ENCODE measurements around the gene TEX36.
"Not testable (repeated sequence)": the region's sequence is repeated elsewhere in the genome, so short reads cannot be mapped to it uniquely, and the experiment has no call there.

The TEX36 gene

DNA sequence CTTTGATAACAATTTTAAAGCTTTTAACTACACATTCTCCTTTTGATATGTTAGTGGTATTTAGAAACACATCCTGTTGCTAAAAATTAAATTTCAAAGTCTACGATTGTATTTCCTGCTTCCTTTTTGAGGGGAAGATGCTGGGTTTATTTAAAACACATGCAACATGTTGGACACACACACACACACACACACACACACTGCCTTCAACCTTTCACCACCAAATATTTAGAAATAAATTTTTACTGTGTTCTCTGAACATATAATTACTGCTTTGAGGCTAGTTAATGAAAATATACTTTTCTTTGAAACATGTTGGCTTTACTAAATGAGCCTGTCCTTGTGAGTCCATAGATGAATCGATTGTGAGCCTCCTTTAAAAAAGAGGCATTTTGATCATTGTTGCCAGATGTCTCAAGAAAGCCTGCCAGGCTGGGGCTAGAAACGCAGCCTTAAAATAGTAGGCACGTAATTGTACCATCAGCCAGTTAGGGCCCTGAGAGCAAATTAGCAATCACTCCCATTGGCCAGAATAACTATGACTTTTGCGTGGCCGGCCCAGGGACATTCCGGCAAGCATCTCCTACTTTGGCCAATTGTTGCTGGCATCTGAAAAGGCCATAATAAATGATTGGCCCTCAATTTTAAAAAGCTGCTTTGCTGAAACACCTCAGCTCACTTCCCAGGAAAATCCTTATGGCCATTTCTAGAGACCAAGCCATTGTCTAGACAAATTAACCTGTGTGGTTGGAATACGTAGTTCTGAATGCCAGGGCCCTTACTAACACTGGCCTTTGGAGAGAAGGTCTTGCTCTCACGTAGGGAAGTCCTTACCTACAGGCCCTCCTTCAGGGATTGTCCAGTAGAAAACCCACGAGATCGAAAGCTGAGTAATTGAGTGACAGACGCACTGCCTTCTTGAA, 9.9 kb upstream of the TEX36 start:
- no peak for DNase-seq (ENCODE audit: low read depth in 2 of 2, low spot score in 1 of 2)

DNA sequence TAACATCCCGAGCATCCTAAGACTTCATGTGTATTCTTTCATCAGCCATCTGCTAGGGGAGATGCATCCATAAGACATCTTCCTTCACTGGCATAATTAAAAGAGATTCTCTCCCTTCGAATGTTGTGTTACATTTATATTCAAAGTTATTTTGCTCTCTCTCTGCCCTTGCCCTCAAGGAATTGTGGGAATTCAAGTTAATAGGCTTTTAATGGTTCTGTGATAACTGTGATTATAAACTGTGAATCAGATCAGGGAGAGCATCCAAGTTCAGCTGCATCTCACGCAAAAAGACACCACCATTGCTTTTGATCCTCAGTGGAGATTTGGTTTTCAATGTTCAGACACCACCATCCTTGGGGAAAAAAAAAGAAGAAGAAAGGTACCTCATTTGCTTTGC, 9.2 kb upstream of the TEX36 start:
- DNase-seq (ENCODE audit: low read depth in 2 of 2, low spot score in 1 of 2), result no peak

DNA sequence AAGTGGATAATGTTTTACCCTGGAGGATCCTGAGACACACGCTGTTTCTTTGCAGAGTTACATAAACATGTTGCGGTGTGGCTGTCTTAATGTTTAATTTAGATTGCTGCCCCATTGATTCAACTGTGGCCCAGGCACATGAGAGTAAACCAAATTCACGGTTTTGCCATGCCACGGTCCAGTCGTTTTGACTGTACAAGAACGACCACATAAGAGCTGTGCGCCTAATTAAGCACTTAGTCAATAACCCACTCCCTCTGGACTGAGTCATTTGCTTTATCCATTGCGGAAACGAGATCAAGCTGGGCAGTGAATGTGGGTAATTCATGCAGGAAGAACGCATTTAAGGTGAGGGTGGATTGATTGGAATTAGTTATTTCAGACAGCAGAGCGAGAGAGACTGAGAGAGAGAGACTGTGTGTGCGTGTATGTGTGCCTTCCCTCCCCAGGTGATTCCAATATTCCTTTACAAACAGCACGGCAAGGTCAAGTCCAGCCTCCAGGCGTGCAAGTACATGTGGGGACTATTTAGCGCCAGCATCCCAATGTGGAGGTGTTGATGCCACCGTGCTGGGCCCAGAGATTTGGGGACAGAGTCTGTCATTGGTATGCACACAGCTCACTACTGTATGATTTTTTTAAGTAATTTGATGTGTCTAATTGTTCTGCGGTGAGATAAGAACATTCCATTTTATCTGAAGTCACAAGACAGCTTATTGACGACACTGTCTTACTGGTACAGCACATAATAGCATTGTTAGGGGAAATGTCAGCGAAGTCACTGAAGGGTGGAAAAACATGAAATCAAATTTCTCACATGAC, 8.4 kb upstream of the TEX36 start:
- DNase-seq (ENCODE audit: low read depth in 2 of 2, low spot score in 1 of 2), result no peak

DNA sequence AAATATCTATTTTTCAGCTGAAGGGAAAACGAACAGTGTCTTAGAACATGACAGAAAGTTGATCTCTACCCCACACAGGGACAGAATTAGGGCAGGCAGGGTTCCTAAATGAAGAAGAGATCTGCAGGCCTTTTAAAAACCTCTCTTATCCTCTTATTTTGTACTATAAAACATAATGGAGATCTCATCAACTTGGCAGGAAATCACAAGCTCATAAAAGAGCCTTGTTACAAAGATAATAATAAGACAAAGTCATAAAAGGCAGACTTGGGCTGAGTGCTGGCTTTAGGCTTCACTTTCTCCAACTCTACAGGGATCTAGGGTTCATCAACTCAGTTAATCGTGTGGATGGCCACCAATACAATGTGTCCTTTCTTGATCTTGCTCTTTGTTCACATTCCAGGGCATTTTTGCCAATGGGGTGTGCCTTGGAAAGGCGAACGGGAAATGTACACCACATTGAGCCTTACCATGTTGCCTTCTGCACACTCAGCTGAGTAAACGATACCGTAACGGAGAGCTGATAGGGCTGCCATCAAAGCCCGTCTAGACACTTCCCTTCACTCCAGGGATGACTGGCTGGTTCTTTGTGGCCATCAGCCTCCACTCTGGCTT, 7.1 kb upstream of the TEX36 start:
- DNase-seq (ENCODE audit: low read depth in 2 of 2, low spot score in 1 of 2), result no peak

DNA sequence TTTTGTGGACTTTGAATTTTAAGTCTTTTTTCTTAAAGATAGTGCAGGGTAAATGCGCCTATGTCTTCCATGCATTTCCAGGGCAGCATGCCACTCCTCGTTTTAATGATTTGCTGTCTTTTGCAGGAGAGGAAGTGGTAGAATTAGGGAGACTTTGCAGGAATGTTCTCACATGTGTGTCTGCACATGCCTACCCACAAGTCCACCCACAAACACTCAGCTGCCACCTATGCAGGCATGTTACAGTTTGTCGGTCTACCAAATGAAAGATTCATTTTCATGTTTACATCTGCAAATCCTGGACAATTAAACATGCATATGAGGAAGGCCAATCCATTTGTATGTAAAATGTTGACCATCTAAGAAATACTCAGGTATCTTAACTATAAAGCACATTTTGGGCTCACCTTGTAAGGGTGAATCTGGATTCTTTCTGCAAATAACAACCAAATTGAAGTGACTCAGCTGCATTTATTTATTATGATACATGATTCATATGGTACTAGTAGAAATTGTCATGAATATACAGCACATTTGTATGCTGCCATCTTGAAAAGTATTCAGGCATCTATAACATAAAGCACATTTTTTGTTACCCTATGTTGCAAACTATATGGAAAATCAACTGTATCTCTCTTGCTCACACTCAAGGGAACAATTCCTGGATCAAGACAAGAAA, 4.7 kb upstream of the TEX36 start:
- DNase-seq (ENCODE audit: low read depth in 2 of 2, low spot score in 1 of 2), result no peak

DNA sequence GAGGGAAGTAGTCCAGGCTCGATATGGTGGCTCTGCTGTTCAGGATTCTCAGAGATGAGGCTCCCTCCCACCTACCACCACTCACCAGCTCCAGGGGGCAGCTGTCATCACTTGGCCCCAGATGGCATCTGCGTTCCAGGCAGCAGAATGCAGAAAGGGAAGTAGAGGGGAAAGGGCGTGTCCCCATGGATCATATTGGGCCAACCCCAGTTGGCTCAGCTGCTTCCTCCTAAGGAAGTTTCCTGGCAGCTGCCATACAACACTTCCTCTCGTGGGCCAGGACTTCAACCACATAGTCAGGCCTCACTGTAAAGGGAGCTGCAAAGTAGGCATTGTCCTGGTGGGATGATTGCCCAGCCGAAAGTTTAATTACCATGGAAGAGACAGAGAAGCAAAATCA, 1.6 kb upstream of the TEX36 start:
- DNase-seq (ENCODE audit: low read depth in 2 of 2, low spot score in 1 of 2), result no peak

DNA sequence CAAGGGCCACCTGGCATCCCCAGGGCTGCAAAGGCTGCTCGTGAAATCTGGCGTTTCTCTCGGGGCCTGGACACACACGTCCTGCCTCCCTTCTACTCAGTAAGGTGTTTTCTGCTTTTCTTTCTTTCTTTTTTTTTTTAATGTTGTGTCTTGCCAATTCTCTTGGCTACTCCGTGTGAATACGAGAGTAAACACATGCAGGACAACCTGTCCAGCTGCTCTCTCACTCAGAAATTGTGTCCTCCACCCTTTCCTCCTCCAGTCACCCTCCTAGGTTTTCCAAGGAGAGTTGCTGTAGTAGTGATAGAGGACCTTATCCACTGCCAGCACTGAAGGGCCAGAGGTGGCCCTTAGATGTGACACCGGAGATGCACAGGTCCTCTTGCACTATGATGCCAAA, 858 bp upstream of the TEX36 start:
- no peak for DNase-seq (ENCODE audit: low read depth in 2 of 2, low spot score in 1 of 2)

DNA sequence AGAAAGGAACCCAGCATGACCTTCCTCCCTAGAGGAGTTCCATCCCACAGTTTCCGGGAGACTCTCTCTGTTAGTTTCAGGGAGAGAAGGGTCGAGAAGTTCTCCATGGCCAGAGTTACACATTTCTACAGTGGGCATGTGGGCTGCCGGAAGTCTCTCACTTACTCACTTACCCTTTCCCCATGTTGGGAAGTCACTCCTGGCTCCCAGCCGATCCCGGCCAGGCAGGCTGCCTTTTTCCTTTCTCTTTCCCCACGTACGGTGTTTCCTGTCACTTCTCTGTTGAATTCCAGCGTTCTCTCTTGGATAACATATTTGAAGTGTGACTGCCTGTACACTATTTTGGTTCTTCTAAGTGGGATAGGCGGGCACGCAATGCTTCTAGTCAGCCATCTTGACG, 3.5 kb downstream of the TEX36 start:
- no peak for DNase-seq (ENCODE audit: low read depth in 2 of 2, low spot score in 1 of 2)

DNA sequence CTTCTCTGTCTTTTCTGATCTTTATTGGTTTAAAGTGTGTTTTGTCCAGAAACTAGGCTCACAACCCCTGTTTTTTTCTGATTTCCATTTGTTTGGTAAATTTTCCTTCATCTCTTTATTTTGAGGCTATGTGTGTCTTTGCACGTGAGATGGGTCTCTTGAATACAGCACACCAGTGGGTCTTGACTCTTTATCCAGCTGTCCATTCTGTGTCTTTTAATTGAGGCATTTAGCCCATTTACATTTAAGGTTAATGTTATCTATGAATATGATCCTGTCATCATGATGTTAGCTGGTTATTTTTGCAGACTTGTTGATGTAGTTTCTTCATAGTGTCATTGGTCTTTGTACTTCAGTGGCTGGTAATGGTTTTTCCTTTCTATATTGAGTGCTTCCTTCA, 10.1 kb downstream of the TEX36 start:
- DNase-seq (ENCODE audit: low read depth in 2 of 2, low spot score in 1 of 2), result no peak

DNA sequence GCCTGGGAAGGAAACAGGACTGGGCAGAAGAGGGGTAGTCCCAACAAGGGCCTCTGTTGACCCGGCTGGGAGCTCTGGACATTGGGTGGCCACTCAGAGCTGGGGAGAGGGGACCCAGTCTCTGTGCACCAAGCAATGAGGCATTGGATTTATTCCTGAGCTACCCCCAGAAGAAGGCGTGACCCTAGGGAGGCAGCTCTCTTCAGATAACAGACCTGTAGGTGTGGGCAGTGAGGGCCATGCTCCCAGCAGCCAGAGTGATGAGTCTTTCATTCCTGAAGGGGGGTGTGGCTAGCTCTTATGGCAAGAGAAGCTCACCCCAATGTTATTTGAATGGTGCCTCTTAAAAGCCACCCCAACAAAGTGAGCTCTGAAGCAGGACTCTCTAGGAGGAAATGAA, 20.4 kb downstream of the TEX36 start:
- no peak for DNase-seq (ENCODE audit: low read depth in 2 of 2, low spot score in 1 of 2)

DNA sequence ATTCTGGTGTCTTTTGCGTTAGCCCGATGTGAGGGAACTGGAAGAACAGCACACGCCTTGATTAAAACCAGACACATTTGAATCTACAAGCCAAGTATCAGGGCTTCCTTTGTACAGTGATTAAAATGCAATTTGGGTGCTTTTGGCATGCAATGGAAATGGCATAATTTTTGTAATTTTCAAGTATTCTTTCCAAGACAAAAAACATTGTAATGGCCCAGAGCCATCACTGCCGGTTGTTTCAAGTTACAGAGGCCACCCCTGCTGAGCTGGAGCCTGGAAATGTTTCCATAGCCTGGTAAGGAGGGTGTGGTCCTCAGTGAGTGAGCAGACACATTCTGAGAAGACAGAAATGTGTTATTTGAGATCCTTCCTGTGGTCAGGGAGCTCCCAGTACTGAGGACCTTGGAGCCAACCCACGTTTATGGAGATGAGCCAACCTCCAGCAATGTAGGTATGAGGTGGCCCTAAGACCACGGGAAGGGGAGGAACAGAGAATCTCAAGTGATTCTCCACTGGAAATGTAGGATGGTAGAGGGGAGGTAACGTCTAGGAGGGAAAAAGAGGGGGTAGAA, 20.9 kb downstream of the TEX36 start:
- no peak for DNase-seq (ENCODE audit: low read depth in 2 of 2, low spot score in 1 of 2)

DNA sequence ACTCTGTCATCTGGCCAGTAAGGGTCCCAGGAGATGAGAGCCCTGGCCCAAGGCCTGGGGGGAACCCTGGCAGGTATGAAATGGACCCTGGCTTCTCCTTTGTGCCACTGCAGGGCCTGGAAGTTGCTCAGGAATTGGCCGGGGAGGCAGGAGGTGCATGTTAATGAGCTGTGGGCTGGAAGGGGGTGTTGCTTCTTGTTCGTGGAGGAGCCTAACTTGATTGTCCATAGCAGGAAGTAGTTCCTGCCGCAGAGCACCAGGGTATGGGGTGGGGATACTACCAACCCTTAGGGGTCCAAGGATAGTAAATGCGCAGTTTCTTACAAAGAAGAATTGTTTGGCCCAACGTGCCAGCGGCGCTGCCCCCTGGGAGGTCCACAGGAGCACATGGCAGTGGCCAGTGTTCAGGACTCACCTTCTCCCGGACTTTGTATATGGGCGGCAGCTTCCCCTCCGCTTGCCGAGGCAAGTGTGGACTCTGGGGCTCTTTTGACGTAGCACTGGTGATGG, 21.5 kb downstream of the TEX36 start:
- DNase-seq (ENCODE audit: low read depth in 2 of 2, low spot score in 1 of 2), result no peak

DNA sequence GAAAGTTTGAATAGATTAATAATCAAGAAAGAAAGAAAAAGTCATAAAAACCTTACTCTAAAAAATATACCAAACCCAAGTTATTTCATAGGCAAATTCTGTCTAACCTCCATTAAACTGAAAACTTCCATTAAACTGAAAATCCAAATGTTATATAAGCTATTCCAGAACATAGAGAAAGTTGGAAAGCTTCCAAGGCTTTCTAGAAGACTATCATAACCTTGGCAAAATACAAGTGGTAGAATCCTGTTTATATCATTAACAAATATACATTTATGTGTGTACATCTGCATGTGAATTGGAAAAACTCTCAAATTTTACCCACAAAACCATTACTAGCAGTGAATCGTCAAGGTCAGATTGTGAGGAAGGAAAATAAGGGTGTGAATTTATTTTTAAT, 23.9 kb downstream of the TEX36 start:
- no peak for DNase-seq (ENCODE audit: low read depth in 2 of 2, low spot score in 1 of 2)

DNA sequence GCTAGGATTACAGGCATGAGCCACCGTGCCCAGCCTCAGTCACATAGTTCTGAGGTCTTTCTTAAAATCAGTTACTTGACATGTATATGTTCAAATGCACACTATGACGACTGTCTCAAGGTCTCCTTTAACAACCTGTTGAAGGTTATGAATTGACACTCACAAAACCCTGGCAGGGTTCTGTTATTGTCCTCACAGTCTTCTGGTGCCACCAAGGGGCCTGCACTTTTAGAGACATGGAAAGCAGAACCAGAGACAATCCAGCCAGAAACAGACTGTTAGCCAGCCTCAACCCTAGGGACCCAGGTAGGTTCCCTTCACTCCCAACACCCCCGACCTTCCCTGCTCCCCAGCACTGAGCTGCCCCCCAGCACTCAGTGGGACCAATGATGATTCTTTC, 26.4 kb downstream of the TEX36 start:
- DNase-seq (ENCODE audit: low read depth in 2 of 2, low spot score in 1 of 2), result no peak

DNA sequence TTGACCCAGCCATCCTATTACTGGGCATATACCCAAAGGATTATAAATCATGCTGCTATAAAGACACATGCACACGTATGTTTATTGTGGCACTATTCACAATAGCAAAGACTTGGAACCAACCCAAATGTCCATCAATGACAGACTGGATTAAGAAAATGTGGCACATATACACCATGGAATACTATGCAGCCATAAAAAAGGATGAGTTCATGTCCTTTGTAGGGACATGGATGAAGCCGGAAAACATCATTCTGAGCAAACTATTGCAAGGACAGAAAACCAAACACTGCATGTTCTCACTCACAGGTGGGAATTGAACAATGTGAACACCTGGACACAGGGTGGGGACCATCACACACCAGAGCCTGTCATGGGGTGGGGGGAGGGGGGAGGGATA, 29.9 kb downstream of the TEX36 start:
- not testable (repeated sequence) for DNase-seq (ENCODE audit: low read depth in 2 of 2, low spot score in 1 of 2)

DNA sequence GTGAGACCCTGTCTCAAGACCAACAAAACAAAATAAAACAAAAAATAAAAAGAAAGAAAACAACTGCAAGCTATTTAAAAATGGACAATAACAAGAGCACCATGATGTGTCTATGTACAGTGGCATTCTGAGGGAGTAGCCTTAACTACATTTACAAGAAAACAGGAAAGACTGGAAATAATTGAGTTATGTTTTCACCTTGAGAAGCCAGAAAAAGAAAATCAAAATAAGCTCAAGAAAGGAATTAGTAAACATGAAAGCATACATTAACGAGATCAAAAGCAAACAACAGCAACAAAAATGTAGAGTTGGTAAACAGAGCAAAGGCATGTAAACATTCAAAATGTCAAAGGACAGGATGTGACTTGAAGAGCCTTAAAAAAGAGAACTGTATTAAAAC, 36.7 kb downstream of the TEX36 start:
- no peak for DNase-seq (ENCODE audit: low read depth in 2 of 2, low spot score in 1 of 2)

DNA sequence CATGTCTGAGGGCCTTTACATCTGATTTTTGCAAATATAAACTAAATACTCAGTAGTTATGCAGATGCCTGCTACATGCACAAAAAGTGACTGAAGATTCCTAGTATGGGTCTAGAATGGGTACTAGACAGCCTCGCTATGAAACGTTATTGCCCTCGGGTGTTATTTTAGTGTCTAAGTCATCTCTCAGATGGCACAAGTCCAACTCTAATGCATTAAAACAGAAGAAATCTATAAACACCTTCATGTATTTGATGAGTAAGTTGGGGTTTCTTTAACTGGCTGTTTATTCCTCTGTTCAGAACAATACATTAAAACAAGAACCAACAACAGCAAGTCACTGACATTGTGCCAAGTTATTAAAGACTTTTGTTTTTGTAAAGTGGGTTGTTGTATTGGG, 41.6 kb downstream of the TEX36 start:
- no peak for DNase-seq (ENCODE audit: low read depth in 2 of 2, low spot score in 1 of 2)

DNA sequence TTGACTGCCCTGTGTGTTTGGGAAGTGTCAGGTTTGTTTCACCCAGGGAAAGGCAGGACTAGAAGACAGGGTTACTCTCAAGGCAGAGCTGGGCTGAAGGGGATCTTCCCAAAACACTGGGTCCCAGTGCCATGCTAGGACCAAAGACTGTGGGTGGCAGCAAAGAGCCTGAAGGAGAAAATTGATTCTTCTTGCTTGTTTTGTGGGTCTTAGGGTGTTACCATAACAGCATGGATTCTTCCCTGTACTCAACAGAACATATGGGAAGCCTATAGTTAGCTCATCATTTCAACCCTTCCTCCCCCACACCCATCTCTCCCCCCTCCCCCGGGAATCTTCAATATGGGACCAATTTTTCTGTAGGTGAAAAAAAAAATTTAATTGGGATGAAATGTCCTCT, 42.3 kb downstream of the TEX36 start:
- no peak for DNase-seq (ENCODE audit: low read depth in 2 of 2, low spot score in 1 of 2)

DNA sequence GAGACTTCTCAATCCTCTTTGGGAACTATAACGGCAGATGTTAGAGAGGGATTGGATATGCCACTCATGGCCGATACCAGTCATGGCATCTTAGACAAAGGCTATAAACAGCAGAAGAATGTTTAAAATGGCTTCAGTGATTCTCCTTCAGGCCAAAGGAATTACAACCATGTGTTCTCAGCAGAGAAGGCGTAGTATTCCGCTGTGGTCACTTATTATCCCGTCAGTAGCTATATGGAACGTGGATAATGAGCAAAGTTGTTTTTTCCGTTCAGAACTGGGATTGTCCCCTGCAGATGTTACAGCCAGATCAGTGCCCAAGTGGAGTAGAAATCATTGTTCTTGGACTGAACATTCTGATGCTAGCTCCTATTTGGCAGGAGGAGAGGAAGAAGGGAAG, 43.1 kb downstream of the TEX36 start:
- no peak for DNase-seq (ENCODE audit: low read depth in 2 of 2, low spot score in 1 of 2)

DNA sequence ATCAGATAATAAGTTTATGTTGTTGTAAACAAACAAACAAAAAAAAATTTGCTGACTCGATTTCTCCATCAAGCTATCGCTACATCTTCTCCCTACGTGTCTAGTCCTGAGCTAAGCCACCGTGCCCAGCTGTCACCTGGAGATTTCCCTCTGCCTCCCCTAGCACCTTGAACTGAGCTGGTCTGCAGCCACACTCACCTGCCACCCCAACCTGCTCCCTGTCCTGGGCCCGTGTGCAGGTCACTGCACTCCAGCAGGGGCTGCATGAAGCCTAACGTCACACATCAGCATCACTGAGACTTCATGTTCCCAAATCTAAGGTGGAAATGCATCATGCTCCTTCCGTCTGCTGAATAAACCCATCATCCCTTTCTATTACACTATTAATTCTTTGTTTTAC, 44.4 kb downstream of the TEX36 start:
- no peak for DNase-seq (ENCODE audit: low read depth in 2 of 2, low spot score in 1 of 2)

DNA sequence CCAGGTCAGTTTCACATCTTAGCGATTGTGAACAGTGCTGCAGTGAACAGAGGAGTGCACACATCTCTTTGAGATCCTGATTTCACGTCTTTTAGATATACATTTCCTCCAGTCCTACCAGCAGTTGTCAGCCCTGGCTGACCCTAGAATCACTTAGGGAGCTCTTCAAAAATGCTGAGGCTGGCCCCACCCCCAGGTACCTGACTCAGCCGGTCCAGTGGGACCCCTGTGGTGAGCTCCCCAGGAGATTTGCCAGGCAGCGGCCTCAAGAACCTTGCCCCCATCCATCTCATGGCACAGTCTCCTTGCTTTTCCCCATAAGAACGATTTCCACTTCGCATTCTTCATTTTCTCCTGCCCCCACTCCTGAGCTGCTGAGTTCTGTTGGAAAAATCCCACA, 45.5 kb downstream of the TEX36 start:
- DNase-seq (ENCODE audit: low read depth in 2 of 2, low spot score in 1 of 2), result no peak
